ENCODE measurements around the gene BASP1.

GRCh38 chr5:17213938-17214337 lies 3.5 kb upstream of the BASP1 start:
- TF ChIP-seq, protein P1, sequence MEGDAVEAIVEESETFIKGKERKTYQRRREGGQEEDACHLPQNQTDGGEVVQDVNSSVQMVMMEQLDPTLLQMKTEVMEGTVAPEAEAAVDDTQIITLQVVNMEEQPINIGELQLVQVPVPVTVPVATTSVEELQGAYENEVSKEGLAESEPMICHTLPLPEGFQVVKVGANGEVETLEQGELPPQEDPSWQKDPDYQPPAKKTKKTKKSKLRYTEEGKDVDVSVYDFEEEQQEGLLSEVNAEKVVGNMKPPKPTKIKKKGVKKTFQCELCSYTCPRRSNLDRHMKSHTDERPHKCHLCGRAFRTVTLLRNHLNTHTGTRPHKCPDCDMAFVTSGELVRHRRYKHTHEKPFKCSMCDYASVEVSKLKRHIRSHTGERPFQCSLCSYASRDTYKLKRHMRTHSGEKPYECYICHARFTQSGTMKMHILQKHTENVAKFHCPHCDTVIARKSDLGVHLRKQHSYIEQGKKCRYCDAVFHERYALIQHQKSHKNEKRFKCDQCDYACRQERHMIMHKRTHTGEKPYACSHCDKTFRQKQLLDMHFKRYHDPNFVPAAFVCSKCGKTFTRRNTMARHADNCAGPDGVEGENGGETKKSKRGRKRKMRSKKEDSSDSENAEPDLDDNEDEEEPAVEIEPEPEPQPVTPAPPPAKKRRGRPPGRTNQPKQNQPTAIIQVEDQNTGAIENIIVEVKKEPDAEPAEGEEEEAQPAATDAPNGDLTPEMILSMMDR (IDR thresholded peaks at IDR 0.05) = no peak
- TF ChIP-seq POLR2AphosphoS5 (IDR thresholded peaks at IDR 0.05) = no peak
